HepG2 (cell line): Measurements from ENCODE around the gene SELENOM. TPM values are rescaled to one million over a fixed set of nuclear protein-coding genes. Genes with fewer than 3 reads are reported as not detected.

Source experiments
- ATAC-seq: fragments of 200-7000 bp; cut with Tn5 transposase; 3 replicates; pipeline ENCODE4 v1.9.1; 2020; ENCODE audit warnings: mild to moderate bottlenecking, moderate library complexity
- BruUV-seq: library from RNA; stranded (reverse); fragments of 400-500 nt; replicated peaks from 2 replicates; lab custom pipeline; 2021; lab: Mats Ljungman, UMichigan
- CTCF ChIA-PET: fragments of 300-600 bp; formaldehyde crosslinking; extraction: SDS; loops from one replicate; lab custom pipeline; 2021; ENCODE audit warnings: low total read pairs, inconsistent platforms, low intra/inter-chr PET ratio; lab: Yijun Ruan, JAX
- POLR2A ChIA-PET: fragments of 350-600 bp; sonication (Branson Sonifier 250); formaldehyde crosslinking; loops from one replicate; lab custom pipeline; 2020; ENCODE audit warnings: antibody characterized with exemption, inconsistent platforms; lab: Yijun Ruan, JAX
- DNase-seq: peaks from one replicate; pipeline ENCODE4 v3.0.0-alpha.2; 2015; ENCODE audit warnings: low spot score
- FAIRE-seq: peaks from 3 replicates; lab custom pipeline; 2011; peaks lifted over from hg19 to GRCh38; lab: Jason Lieb, UNC
- H2AFZ ChIP-seq: one replicate; pipeline ENCODE4 v1.6.1; 2011; ENCODE audit warnings: low read length, inconsistent platforms
- H3K27ac ChIP-seq: fragments of 300-600 bp; 3 replicates; pipeline ENCODE4 v1.8.0; 2011; ENCODE audit warnings: mixed run types, mild to moderate bottlenecking, mixed read lengths, low read length, inconsistent platforms; ENCODE audit not compliant: insufficient read depth; ENCODE audit errors: extremely low read length
- H3K27me3 ChIP-seq, 2 experiments: fragments of 200-600 bp in 1 of 2; 2 replicates in 1 of 2; 3 replicates in 1 of 2; pipeline versions ENCODE4 v1.6.0 to v1.8.0; 2011; ENCODE audit warnings: low read length in 2 of 2, mild to moderate bottlenecking in 2 of 2, moderate library complexity in 2 of 2, inconsistent platforms in 1 of 2; ENCODE audit not compliant: insufficient read depth in 2 of 2, control insufficient read depth in 1 of 2
- H3K36me3 ChIP-seq, 2 experiments: fragments of 200-600 bp in 1 of 2; replicated peaks in 1 of 2; 2 replicates in 1 of 2; 3 replicates in 1 of 2; pipeline versions ENCODE4 v1.5.1 to v1.8.0; 2011; ENCODE audit warnings: low read length in 2 of 2, inconsistent platforms in 1 of 2; ENCODE audit not compliant: insufficient read depth in 2 of 2, control insufficient read depth in 1 of 2
- H3K4me1 ChIP-seq: 2 replicates; pipeline ENCODE4 v1.5.1; 2012; ENCODE audit warnings: low read length, inconsistent platforms; ENCODE audit not compliant: insufficient read depth
- H3K4me2 ChIP-seq: 2 replicates; pipeline ENCODE4 v1.6.0; 2011; ENCODE audit warnings: low read depth, low read length, inconsistent platforms
- H3K4me3 ChIP-seq, 3 experiments: fragments of 200-600 bp in 1 of 3; sonication (generic), shearing (Covaris generic) in 1 of 3; replicated peaks in 1 of 3; 2 replicates each; pipeline ENCODE4 v1.5.1; 2011 to 2016; ENCODE audit warnings: low read length in 3 of 3, inconsistent platforms in 2 of 3, low read depth in 2 of 3, mild to moderate bottlenecking in 2 of 3, control low read depth in 1 of 3, mixed read lengths in 1 of 3; ENCODE audit not compliant: insufficient read depth in 1 of 3
- H3K79me2 ChIP-seq: one replicate; pipeline ENCODE4 v1.6.1; 2011; ENCODE audit warnings: low read length, inconsistent platforms; ENCODE audit not compliant: insufficient read depth
- H3K9ac ChIP-seq: 2 replicates; pipeline ENCODE4 v1.6.0; 2011; ENCODE audit warnings: mild to moderate bottlenecking, low read depth, low read length, inconsistent platforms; ENCODE audit not compliant: insufficient read depth
- H3K9me3 ChIP-seq: 2 replicates; pipeline ENCODE4 v1.5.1; 2012; ENCODE audit warnings: mild to moderate bottlenecking, low read length
- H4K20me1 ChIP-seq: 2 replicates; pipeline ENCODE4 v1.6.0; 2011; ENCODE audit warnings: inconsistent platforms, mild to moderate bottlenecking, low read length, moderate library complexity; ENCODE audit not compliant: insufficient read depth
- CTCF ChIP-seq: sonication (generic); formaldehyde crosslinking; IDR thresholded peaks from 2 replicates; pipeline ENCODE4 v1.5.0; 2020; ENCODE audit warnings: mild to moderate bottlenecking, missing genetic modification reagents, moderate library complexity
- HOXA9 ChIP-seq: sonication (generic); formaldehyde crosslinking; IDR thresholded peaks from 2 replicates; pipeline ENCODE4 v1.8.1; 2022; ENCODE audit warnings: missing genetic modification reagents, mild to moderate bottlenecking, moderate library complexity, borderline replicate concordance
- POLR2G ChIP-seq: fragments of 200-400 bp; formaldehyde crosslinking; IDR thresholded peaks from 2 replicates; pipeline ENCODE4 v1.6.1; 2018; ENCODE audit warnings: mild to moderate bottlenecking, low read depth, low read length, moderate library complexity
- SIN3B ChIP-seq: fragments of 150-350 bp; IDR thresholded peaks from 2 replicates; pipeline ENCODE4 v1.6.1; 2014; ENCODE audit warnings: low read length
- SSRP1 ChIP-seq: IDR thresholded peaks from 2 replicates; pipeline ENCODE4 v1.6.1; 2016; ENCODE audit warnings: control low read depth
- ZNF205 ChIP-seq: IDR thresholded peaks from 2 replicates; pipeline ENCODE4 v1.6.1; 2018; ENCODE audit warnings: missing biosample characterization, missing genetic modification reagents
- ZNF253 ChIP-seq: sonication (generic); formaldehyde crosslinking; IDR thresholded peaks from 2 replicates; pipeline ENCODE4 v1.8.0; 2022; ENCODE audit warnings: mild to moderate bottlenecking, missing genetic modification reagents, borderline replicate concordance
- ZNF891 ChIP-seq: sonication (generic); formaldehyde crosslinking; IDR thresholded peaks from 2 replicates; pipeline ENCODE4 v1.5.0; 2020; ENCODE audit warnings: mild to moderate bottlenecking, missing genetic modification reagents
- ZXDC ChIP-seq: sonication (generic); formaldehyde crosslinking; IDR thresholded peaks from 2 replicates; pipeline ENCODE4 v1.5.0; 2020; ENCODE audit warnings: mild to moderate bottlenecking, missing genetic modification reagents
- WGBS: methylation state at CpG from one replicate; pipeline ENCODE4 v1.1.6; 2017; ENCODE audit warnings: low lambda C conversion rate; 5-methylcytosine and 5-hydroxymethylcytosine counted together
- in situ Hi-C: cut with HindIII; loops from 2 replicates; pipeline ENCODE4 v1.10.0; 2017; ENCODE audit warnings: low pct_unique_long_range_greater_than_20kb; ENCODE audit not compliant: extremely low pct_ligation_motif_present
- intact Hi-C: fragments of 100-400 bp; cut with micrococcal nuclease; formaldehyde crosslinking; loops from one replicate; pipeline ENCODE4 v1.10.0; 2022; ENCODE audit not compliant: unreplicated experiment
- polyA plus RNA-seq, 8 experiments: library from polyadenylated mRNA; depleted of rRNA in 3 of 8; stranded (reverse) in 7 of 8; unstranded in 1 of 8; fragments of >200 nt; fragmentation: Illumina TruSeq in 4 of 8; extraction: Trizol in 4 of 8; gene quantifications; 2 replicates each; pipeline versions ENCODE4 v1.2.1 to v1.2.3, GENCODE V29; 2011 to 2016; ENCODE audit warnings: low read depth in 4 of 8, missing spikeins in 1 of 8, mixed read lengths in 1 of 8; ENCODE audit not compliant: insufficient read depth in 1 of 8
- total RNA-seq, 5 experiments: library from RNA; depleted of rRNA; stranded (reverse); fragments of >200 nt; fragmentation: Illumina TruSeq; extraction: Trizol; gene quantifications; 2 replicates each; pipeline ENCODE4 v1.2.3, GENCODE V29; 2016; ENCODE audit warnings: low read depth in 1 of 5

Gene SELENOM
- total and polyA plus RNA-seq, 2 of the 13 experiments (the other 11 are each of a cell fraction or from before 2014, with no cell fraction given), result 4.1 to 4.3 TPM

DNA sequence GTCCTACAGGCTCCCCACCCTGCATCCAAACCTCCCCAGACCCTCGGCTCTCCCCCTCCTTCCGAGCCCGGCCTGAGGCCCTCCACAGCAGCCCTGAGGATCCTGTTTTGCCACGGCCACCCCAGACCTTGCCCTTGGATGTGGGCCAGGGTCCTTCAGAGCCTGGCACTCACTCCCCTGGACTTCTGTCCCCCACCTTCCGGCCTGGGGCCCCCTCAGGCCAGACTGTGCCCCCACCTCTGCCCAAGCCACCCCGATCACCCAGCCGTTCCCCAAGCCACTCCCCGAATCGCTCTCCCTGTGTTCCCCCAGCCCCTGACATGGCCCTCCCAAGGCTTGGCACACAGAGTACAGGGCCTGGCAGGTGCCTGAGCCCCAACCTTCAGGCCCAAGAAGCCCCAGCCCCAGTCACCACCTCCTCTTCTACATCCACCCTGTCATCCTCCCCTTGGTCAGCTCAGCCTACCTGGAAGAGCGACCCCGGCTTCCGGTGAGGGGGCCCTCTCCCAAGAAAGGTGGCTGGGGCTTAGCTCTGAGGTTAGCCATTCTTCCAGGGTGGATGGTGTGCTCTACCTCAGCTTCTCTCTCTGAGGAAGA, 18.3 kb upstream of the SELENOM start:
- 10% methylated on average over 5 of the region's 12 CpGs for WGBS
- BruUV-seq, result no TSS peak
- Histone ChIP-seq H3K36me3 (no peaks in the 10 kb centered on the region), H3K27ac (no peak overlapping the region), H4K20me1 (no peaks in the 10 kb centered on the region), H3K27me3 (peaks cover 1 to 23% of the 10 kb centered on the region in 2 experiments; a peak in 4 of 5 replicates), H3K4me3 (no peak overlapping the region), H3K79me2 (no peaks in the 10 kb centered on the region), H3K4me1 (peaks cover 33% of the 10 kb centered on the region), H3K4me2 (no peak overlapping the region), H3K9me3 (no peaks in the 10 kb centered on the region), H3K9ac (no peak overlapping the region), H2AFZ (no peak overlapping the region)
- no peak for TF ChIP-seq ZNF891 (CRISPR knock-in tag)
- TF ChIP-seq ZNF253, result no peak
- no peak for TF ChIP-seq ZXDC (CRISPR knock-in tag)
- no peak for TF ChIP-seq CTCF
- TF ChIP-seq HOXA9 (CRISPR knock-in tag), result no peak
- TF ChIP-seq ZNF205 (CRISPR knock-in tag), result no peak
- no peak for TF ChIP-seq POLR2G
- TF ChIP-seq SIN3B, result no peak
- TF ChIP-seq SSRP1 (CRISPR knock-in tag), result no peak
- ChIA-PET CTCF (no interaction called here), POLR2A (no interaction called here)
- DNase-seq (no peak), ATAC-seq (no peak), FAIRE-seq (no peak)
- in situ Hi-C loops, result no loop called here
- intact Hi-C loops, result no loop called here
